Fibroblast of lung (primary cell): ENCODE measurements around the gene SCYGR3. TPM values are rescaled to one million over a fixed set of nuclear protein-coding genes. Genes with fewer than 3 reads are reported as not detected.

Source experiments
- DNase-seq, 2 donors: peaks; one replicate each; pipeline versions ENCODE4 v3.0.0 to v3.0.0-alpha.2; 2010; ENCODE audit warnings: low read depth in 2 of 2
- H2AFZ ChIP-seq: 2 replicates; pipeline ENCODE4 v1.5.1; 2012; ENCODE audit warnings: low read length, control low read depth, inconsistent platforms
- H3K27ac ChIP-seq: 2 replicates; pipeline ENCODE4 v1.5.1; 2011; ENCODE audit warnings: low read length, control low read depth; ENCODE audit not compliant: insufficient read depth
- H3K27me3 ChIP-seq: 2 replicates; pipeline ENCODE4 v1.5.1; 2011; ENCODE audit warnings: mild to moderate bottlenecking, low read length; ENCODE audit not compliant: control insufficient read depth, insufficient read depth
- H3K36me3 ChIP-seq: 2 replicates; pipeline ENCODE4 v1.5.1; 2011; ENCODE audit warnings: low read length; ENCODE audit not compliant: control insufficient read depth, insufficient read depth
- H3K4me1 ChIP-seq: 2 replicates; pipeline ENCODE4 v1.5.1; 2011; ENCODE audit warnings: low read length; ENCODE audit not compliant: control insufficient read depth, insufficient read depth; ENCODE audit errors: extremely low read depth
- H3K4me2 ChIP-seq: 2 replicates; pipeline ENCODE4 v1.5.1; 2011; ENCODE audit warnings: low read length, control low read depth; ENCODE audit not compliant: insufficient read depth; ENCODE audit errors: extremely low read depth
- H3K4me3 ChIP-seq, 4 experiments: fragments of 200-600 bp in 1 of 4; sonication (generic) in 1 of 4; replicated peaks in 1 of 4; 2 replicates each; pipeline ENCODE4 v1.5.1; 2011 to 2016; ENCODE audit warnings: low read length in 4 of 4, low read depth in 3 of 4, mild to moderate bottlenecking in 3 of 4, control low read depth in 2 of 4, inconsistent platforms in 1 of 4, mixed read lengths in 1 of 4; ENCODE audit not compliant: insufficient read depth in 1 of 4; ENCODE audit errors: control extremely low read depth in 1 of 4
- H3K79me2 ChIP-seq: 2 replicates; pipeline ENCODE4 v1.5.1; 2012; ENCODE audit warnings: mild to moderate bottlenecking, low read length, inconsistent platforms; ENCODE audit not compliant: control insufficient read depth, insufficient read depth
- H3K9ac ChIP-seq: 2 replicates; pipeline ENCODE4 v1.5.1; 2011; ENCODE audit warnings: mild to moderate bottlenecking, low read length, control low read depth; ENCODE audit not compliant: insufficient read depth
- H3K9me3 ChIP-seq: 2 replicates; pipeline ENCODE4 v1.5.1; 2012; ENCODE audit warnings: low read depth, low read length; ENCODE audit not compliant: control insufficient read depth, insufficient read depth
- H4K20me1 ChIP-seq: 2 replicates; pipeline ENCODE4 v1.5.1; 2011; ENCODE audit warnings: low read length; ENCODE audit not compliant: control insufficient read depth, insufficient read depth; ENCODE audit errors: extremely low read depth
- CTCF ChIP-seq, 2 donors: IDR thresholded peaks in 1 of 2; conservative IDR thresholded peaks in 1 of 2; 1 replicate in 1 of 2; 2 replicates in 1 of 2; pipeline ENCODE4 v1.5.1; 2011 to 2012; ENCODE audit warnings: low read length in 2 of 2, control low read depth in 1 of 2, inconsistent platforms in 1 of 2, low read depth in 1 of 2, mild to moderate bottlenecking in 1 of 2
- EZH2 ChIP-seq: IDR thresholded peaks from 2 replicates; pipeline ENCODE4 v1.5.1; 2012; ENCODE audit warnings: low read length, control low read depth, mild to moderate bottlenecking; ENCODE audit errors: missing control alignments
- polyA plus RNA-seq, 2 donors: library from polyadenylated mRNA; depleted of rRNA in 1 of 2; stranded (reverse) in 1 of 2; unstranded in 1 of 2; fragments of >200 nt; gene quantifications; 2 replicates each; pipeline ENCODE4 v1.2.1, GENCODE V29; 2011 to 2012; ENCODE audit warnings: missing spikeins in 1 of 2
- total RNA-seq: library from RNA; depleted of rRNA; stranded (reverse); fragments of >200 nt; gene quantifications from 2 replicates; pipeline ENCODE4 v1.2.1, GENCODE V29; 2014

The SCYGR3 gene
- total and polyA plus RNA-seq, 2 donors (not counting 1 experiment from before 2014, with no cell fraction given): not detected

GRCh38 chr2:227614246-227614645, 394 bp downstream of the SCYGR3 start:
- H3K4me1 ChIP-seq: no peaks in the 10 kb centered on the region
- no peaks in the 10 kb centered on the region for H4K20me1 ChIP-seq
- no peaks in the 10 kb centered on the region for H3K36me3 ChIP-seq
- H3K4me3 ChIP-seq: no peak overlapping the region
- no peak overlapping the region for H3K27ac ChIP-seq
- TF ChIP-seq EZH2: no peak
- no peak for TF ChIP-seq CTCF (conservative IDR thresholded peaks at IDR 0.05 in 1 of 2, IDR thresholded peaks at IDR 0.05 in 1 of 2; ENCODE audit: low read depth in 1 of 2, low read length in 2 of 2)
- no peak overlapping the region for H2AFZ ChIP-seq
- no peaks in the 10 kb centered on the region for H3K27me3 ChIP-seq
- H3K4me2 ChIP-seq: no peak overlapping the region
- H3K9me3 ChIP-seq: no peaks in the 10 kb centered on the region
- DNase-seq: no peak
- H3K9ac ChIP-seq: no peak overlapping the region
- H3K79me2 ChIP-seq: no peaks in the 10 kb centered on the region

- H3K4me2 ChIP-seq: no peak overlapping the region
Observed at GRCh38 chr2:227613272-227613660, 1.4 kb downstream of the SCYGR3 start.

GRCh38 chr2:227612546-227613271, 1.9 kb downstream of the SCYGR3 start:
- H3K79me2 ChIP-seq: no peaks in the 10 kb centered on the region
- TF ChIP-seq CTCF (conservative IDR thresholded peaks at IDR 0.05 in 1 of 2, IDR thresholded peaks at IDR 0.05 in 1 of 2; ENCODE audit: low read depth in 1 of 2, low read length in 2 of 2): no peak
- no peak for TF ChIP-seq EZH2
- H3K4me1 ChIP-seq: no peaks in the 10 kb centered on the region
- no peak overlapping the region for H3K27ac ChIP-seq
- no peak for DNase-seq
- H2AFZ ChIP-seq: no peak overlapping the region
- no peaks in the 10 kb centered on the region for H3K27me3 ChIP-seq
- no peak overlapping the region for H3K4me3 ChIP-seq
- H4K20me1 ChIP-seq: no peaks in the 10 kb centered on the region
- no peaks in the 10 kb centered on the region for H3K9me3 ChIP-seq
- H3K9ac ChIP-seq: no peak overlapping the region
- no peaks in the 10 kb centered on the region for H3K36me3 ChIP-seq
- no peak overlapping the region for H3K4me2 ChIP-seq

More at GRCh38 chr2:227613272-227613660, 1.4 kb downstream of the SCYGR3 start:
- Histone ChIP-seq H3K79me2 (no peaks in the 10 kb centered on the region), H3K9ac (no peak overlapping the region), H3K4me3 (no peak overlapping the region), H3K9me3 (no peaks in the 10 kb centered on the region), H4K20me1 (no peaks in the 10 kb centered on the region), H3K4me1 (no peaks in the 10 kb centered on the region), H3K27me3 (no peaks in the 10 kb centered on the region), H2AFZ (no peak overlapping the region), H3K36me3 (no peaks in the 10 kb centered on the region), H3K27ac (no peak overlapping the region)
- TF ChIP-seq CTCF (conservative IDR thresholded peaks at IDR 0.05 in 1 of 2, IDR thresholded peaks at IDR 0.05 in 1 of 2; ENCODE audit: low read depth in 1 of 2, low read length in 2 of 2): no peak
- no peak for TF ChIP-seq EZH2
- no peak for DNase-seq
